Endothelial cell (in vitro differentiated cells): Measurements from ENCODE around the gene SHC3. TPM values are rescaled to one million over a fixed set of nuclear protein-coding genes. Genes with fewer than 3 reads are reported as not detected.

Source experiments
- DNase-seq: peaks from one replicate; pipeline ENCODE4 v3.0.0; 2021; ENCODE audit warnings: low spot score
- H3K27ac Mint-ChIP-seq: one replicate; pipeline ENCODE4 v1.8.0; 2021; ENCODE audit warnings: mixed read lengths, inconsistent platforms; ENCODE audit not compliant: unreplicated experiment
- H3K27me3 Mint-ChIP-seq: one replicate; pipeline ENCODE4 v1.8.0; 2021; ENCODE audit warnings: mild to moderate bottlenecking, moderate library complexity, mixed read lengths, inconsistent platforms; ENCODE audit not compliant: unreplicated experiment
- H3K36me3 Mint-ChIP-seq: one replicate; pipeline ENCODE4 v1.8.0; 2021; ENCODE audit warnings: mild to moderate bottlenecking, low read depth, mixed read lengths, inconsistent platforms; ENCODE audit not compliant: unreplicated experiment
- H3K4me1 Mint-ChIP-seq: one replicate; pipeline ENCODE4 v1.8.0; 2021; ENCODE audit warnings: mild to moderate bottlenecking, mixed read lengths, inconsistent platforms; ENCODE audit not compliant: unreplicated experiment
- H3K4me3 Mint-ChIP-seq: one replicate; pipeline ENCODE4 v1.8.0; 2021; ENCODE audit warnings: mild to moderate bottlenecking, mixed read lengths, inconsistent platforms; ENCODE audit not compliant: unreplicated experiment
- H3K9me3 Mint-ChIP-seq: one replicate; pipeline ENCODE4 v1.8.0; 2021; ENCODE audit warnings: mixed read lengths, inconsistent platforms; ENCODE audit not compliant: unreplicated experiment
- total RNA-seq: library from RNA; stranded (reverse); fragmentation: NEBNext Ultra II Directional; extraction: Animal tissue kit (Norgen Biotek cat#: 25700); gene quantifications from one replicate; pipeline ENCODE4 v1.2.1, GENCODE V29; 2021; ENCODE audit not compliant: unreplicated experiment
- TF ChIP-seq, protein P1 (sequence below): fragments of 200-600 bp; sonication (generic); IDR thresholded peaks from one replicate; pipeline ENCODE4 v1.5.0; 2021; ENCODE audit warnings: antibody characterized with exemption; ENCODE audit not compliant: unreplicated experiment

The SHC3 gene
- total RNA-seq, 1 donor from 2014 or later, result 6.5 TPM

GRCh38 chr9:89134709-89135108 is 43.9 kb downstream of the SHC3 start:
- no peak for DNase-seq
- peaks cover 3% of the 10 kb centered on the region for H3K4me1 Mint-ChIP-seq
- TF ChIP-seq, protein P1, sequence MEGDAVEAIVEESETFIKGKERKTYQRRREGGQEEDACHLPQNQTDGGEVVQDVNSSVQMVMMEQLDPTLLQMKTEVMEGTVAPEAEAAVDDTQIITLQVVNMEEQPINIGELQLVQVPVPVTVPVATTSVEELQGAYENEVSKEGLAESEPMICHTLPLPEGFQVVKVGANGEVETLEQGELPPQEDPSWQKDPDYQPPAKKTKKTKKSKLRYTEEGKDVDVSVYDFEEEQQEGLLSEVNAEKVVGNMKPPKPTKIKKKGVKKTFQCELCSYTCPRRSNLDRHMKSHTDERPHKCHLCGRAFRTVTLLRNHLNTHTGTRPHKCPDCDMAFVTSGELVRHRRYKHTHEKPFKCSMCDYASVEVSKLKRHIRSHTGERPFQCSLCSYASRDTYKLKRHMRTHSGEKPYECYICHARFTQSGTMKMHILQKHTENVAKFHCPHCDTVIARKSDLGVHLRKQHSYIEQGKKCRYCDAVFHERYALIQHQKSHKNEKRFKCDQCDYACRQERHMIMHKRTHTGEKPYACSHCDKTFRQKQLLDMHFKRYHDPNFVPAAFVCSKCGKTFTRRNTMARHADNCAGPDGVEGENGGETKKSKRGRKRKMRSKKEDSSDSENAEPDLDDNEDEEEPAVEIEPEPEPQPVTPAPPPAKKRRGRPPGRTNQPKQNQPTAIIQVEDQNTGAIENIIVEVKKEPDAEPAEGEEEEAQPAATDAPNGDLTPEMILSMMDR, result no peak
- no peak overlapping the region for H3K4me3 Mint-ChIP-seq
- H3K27me3 Mint-ChIP-seq, result no peaks in the 10 kb centered on the region
- no peak overlapping the region for H3K27ac Mint-ChIP-seq
- peaks cover 10% of the 10 kb centered on the region for H3K36me3 Mint-ChIP-seq
- H3K9me3 Mint-ChIP-seq, result no peaks in the 10 kb centered on the region

DNA sequence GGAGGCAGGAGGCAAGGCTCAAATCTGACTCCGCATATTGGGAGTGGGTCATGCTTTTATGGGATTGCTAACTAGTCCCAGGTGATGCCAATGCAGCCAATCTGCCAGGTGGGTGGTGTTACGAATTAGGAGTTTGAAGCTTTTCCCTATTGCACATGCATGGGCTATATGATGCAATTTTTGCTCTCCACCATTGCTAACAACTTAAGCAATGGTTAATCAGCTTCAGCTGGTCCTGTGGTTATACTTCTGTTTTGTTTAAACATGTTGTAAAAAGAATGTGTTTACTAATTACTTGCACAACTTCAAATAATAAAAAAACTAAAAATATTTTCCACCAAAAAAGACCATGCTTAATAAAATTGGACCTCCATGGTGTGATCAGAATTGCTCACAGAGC is 55.7 kb downstream of the SHC3 start:
- no peaks in the 10 kb centered on the region for H3K4me1 Mint-ChIP-seq
- no peak overlapping the region for H3K27ac Mint-ChIP-seq
- TF ChIP-seq, protein P1, result no peak
- DNase-seq, result no peak
- H3K9me3 Mint-ChIP-seq, result no peaks in the 10 kb centered on the region
- no peak overlapping the region for H3K4me3 Mint-ChIP-seq
- H3K27me3 Mint-ChIP-seq, result no peaks in the 10 kb centered on the region
- H3K36me3 Mint-ChIP-seq, result peaks cover 19% of the 10 kb centered on the region

DNA sequence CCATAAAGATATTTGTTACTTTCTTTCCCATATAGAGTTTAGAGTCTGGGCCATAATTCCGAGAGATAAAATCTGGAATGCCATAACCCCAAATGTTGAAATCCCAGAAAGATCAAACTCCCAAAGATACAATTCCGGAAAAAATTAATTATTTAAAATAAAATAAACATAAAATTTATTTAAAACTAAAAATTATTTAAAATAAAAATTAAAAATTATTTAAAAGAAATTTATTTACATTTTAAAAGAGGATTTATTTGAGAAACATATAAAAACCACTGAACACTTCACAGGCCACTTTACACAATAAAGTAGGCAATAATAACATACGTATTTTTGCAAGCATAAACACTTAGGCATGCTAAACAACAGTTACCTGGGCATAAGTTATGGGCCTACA is 57.9 kb downstream of the SHC3 start:
- Mint-ChIP-seq H3K9me3 (no peaks in the 10 kb centered on the region), H3K27me3 (peaks cover 2% of the 10 kb centered on the region), H3K4me1 (no peaks in the 10 kb centered on the region), H3K36me3 (peaks cover 10% of the 10 kb centered on the region), H3K27ac (no peak overlapping the region), H3K4me3 (no peak overlapping the region)
- TF ChIP-seq, protein P1, result no peak
- DNase-seq, result no peak

DNA sequence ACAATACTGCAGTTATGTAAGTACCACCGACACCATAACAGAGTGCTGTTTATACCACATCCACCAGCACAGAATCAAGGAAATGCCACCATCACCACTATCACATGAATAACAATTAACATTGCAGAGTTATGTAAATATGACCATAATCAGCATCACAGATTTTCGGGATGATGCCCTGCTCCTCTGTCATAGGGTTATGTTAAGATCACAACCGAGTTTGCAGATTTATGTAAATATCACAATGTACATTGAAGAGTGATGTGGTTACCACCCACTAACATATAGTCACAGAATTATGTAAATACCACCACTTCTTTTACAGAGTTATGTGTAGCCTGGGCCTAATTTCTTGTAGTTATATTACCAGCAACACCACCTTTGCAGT is 61.8 kb downstream of the SHC3 start:
- TF ChIP-seq, protein P1, result no peak
- H3K27ac Mint-ChIP-seq, result no peak overlapping the region
- no peak overlapping the region for H3K4me3 Mint-ChIP-seq
- H3K36me3 Mint-ChIP-seq, result no peaks in the 10 kb centered on the region
- H3K27me3 Mint-ChIP-seq, result peaks cover 2% of the 10 kb centered on the region
- no peaks in the 10 kb centered on the region for H3K4me1 Mint-ChIP-seq
- no peak for DNase-seq
- no peaks in the 10 kb centered on the region for H3K9me3 Mint-ChIP-seq

- TF ChIP-seq, protein P1, result no peak
- H3K4me3 Mint-ChIP-seq, result no peak overlapping the region
- H3K4me1 Mint-ChIP-seq, result no peaks in the 10 kb centered on the region
These were observed 62.4 kb downstream of the SHC3 start for GRCh38 chr9:89116064-89116804.

More at GRCh38 chr9:89116064-89116804, 62.4 kb downstream of the SHC3 start:
- Mint-ChIP-seq H3K9me3 (no peaks in the 10 kb centered on the region), H3K27ac (no peak overlapping the region), H3K27me3 (peaks cover 2% of the 10 kb centered on the region), H3K36me3 (peaks cover 2% of the 10 kb centered on the region)
- no peak for DNase-seq
